Measurements from ENCODE around the gene FRMD3.
"Not testable (repeated sequence)": the region's sequence is repeated elsewhere in the genome, so short reads cannot be mapped to it uniquely, and the experiment has no call there.

The FRMD3 gene

DNA sequence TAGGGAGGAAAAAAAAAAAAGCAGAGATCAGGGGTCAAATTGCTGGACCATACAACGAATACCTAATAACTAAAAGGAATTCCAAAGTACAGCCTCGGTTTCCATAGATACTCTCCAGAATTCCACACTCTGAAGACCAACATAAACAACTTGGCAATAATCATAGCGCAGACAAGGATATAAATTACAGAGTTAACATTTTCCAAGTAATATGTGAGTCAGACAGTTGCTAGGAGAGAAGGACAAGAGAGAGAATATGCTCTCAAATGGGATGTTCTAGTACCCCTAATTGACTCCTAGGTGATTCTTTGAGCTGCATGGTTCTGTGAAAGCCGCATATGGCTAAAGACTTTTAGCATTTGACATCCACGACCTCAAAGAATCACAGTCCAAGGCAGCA lies 165.2 kb downstream of the FRMD3 start:
- Mint-ChIP-seq H3K9me3 (no peaks in the 10 kb centered on the region), H3K4me3 (no peak overlapping the region), H3K36me3 (ENCODE audit: low read depth) (no peaks in the 10 kb centered on the region), H3K27ac (peak overlapping the region; percentile 0 to 74 (median 19)), H3K4me1 (peaks cover 7% of the 10 kb centered on the region), H3K27me3 (ENCODE audit: low read depth) (no peaks in the 10 kb centered on the region)
- TF ChIP-seq, protein P1, sequence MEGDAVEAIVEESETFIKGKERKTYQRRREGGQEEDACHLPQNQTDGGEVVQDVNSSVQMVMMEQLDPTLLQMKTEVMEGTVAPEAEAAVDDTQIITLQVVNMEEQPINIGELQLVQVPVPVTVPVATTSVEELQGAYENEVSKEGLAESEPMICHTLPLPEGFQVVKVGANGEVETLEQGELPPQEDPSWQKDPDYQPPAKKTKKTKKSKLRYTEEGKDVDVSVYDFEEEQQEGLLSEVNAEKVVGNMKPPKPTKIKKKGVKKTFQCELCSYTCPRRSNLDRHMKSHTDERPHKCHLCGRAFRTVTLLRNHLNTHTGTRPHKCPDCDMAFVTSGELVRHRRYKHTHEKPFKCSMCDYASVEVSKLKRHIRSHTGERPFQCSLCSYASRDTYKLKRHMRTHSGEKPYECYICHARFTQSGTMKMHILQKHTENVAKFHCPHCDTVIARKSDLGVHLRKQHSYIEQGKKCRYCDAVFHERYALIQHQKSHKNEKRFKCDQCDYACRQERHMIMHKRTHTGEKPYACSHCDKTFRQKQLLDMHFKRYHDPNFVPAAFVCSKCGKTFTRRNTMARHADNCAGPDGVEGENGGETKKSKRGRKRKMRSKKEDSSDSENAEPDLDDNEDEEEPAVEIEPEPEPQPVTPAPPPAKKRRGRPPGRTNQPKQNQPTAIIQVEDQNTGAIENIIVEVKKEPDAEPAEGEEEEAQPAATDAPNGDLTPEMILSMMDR (IDR thresholded peaks at IDR 0.05; ENCODE audit: unreplicated experiment in 3 of 3) = no peak

DNA sequence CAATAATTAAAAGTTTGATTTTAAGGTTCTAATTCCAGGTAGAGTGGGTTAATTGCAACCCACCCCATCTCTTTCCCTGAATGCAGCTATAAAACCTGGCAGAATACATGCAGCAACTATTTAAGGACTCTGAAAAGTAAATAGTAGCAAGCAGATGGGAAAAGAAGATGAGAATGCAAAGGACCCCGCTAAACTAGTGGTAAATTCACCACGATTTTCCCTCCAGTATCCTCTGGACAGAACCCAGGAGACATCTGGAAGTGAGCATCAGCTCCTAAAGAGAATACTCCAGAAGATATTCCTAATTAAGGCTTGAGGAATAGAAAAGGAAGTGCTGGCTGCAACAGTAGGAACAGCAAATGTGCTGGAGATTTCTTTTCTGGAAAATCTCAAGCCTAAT lies 170.9 kb downstream of the FRMD3 start:
- H3K27me3 Mint-ChIP-seq (ENCODE audit: low read depth) = no peaks in the 10 kb centered on the region
- H3K9me3 Mint-ChIP-seq = no peaks in the 10 kb centered on the region
- TF ChIP-seq, protein P1 (IDR thresholded peaks at IDR 0.05; ENCODE audit: unreplicated experiment in 3 of 3) = no peak
- no peak overlapping the region for H3K4me3 Mint-ChIP-seq
- H3K4me1 Mint-ChIP-seq = no peaks in the 10 kb centered on the region
- H3K36me3 Mint-ChIP-seq (ENCODE audit: low read depth) = no peaks in the 10 kb centered on the region
- no peak overlapping the region for H3K27ac Mint-ChIP-seq

DNA sequence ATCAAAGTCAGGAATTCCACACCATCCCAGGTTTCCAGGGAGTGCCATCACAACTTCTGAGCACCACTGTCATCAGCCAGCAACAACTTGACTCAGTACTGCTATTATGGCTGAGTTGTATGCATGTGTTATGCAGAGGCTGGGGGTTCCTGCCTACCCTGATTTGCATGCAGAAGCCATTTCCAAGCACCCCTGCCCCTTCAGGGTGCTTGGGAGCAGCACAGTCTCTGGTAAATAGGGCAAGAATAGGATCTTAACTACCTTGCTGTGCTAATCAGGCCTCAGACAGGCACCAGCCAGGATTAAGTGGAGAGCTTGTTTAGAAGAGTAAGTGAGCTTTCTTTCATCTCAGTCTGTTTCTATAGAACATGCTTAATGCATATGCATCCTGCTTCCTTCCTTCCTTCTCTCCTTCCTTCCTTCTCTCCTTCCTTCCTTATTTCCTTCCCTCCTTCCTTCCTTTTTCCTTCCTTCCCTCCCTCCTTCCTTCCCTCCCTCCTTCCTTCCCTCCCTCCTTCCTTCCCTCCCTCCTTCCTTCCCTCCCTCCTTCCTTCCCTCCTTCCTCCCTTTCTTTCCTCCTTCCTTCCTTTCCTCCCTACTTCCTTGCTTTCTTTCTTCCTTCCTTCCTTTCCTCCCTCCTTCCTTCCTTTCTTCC lies 175.7 kb downstream of the FRMD3 start:
- no peaks in the 10 kb centered on the region for H3K36me3 Mint-ChIP-seq (ENCODE audit: low read depth)
- H3K27me3 Mint-ChIP-seq (ENCODE audit: low read depth) = no peaks in the 10 kb centered on the region
- no peaks in the 10 kb centered on the region for H3K4me1 Mint-ChIP-seq
- no peak overlapping the region for H3K27ac Mint-ChIP-seq
- TF ChIP-seq, protein P1 (IDR thresholded peaks at IDR 0.05; ENCODE audit: unreplicated experiment in 3 of 3) = no peak
- no peaks in the 10 kb centered on the region for H3K9me3 Mint-ChIP-seq
- H3K4me3 Mint-ChIP-seq = no peak overlapping the region

DNA sequence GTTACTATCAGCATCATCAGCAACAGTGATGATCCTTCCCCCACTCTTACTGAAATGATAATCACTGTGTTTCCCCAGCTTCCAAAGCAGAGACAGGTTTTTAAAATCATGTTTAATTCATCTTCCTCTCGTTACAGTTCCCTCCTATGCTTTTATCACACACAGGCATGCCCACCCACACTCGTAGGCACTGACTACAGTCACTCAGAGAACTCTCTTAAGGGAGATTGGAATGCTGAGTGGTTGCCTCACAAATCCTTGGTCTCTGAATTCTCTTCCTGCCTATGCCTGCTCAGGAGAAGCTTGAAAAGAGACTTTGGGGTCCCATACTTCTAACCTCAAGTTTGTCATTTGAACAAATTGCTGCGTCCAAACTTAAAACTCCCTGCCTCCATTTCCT lies 179.2 kb downstream of the FRMD3 start:
- no peaks in the 10 kb centered on the region for H3K27me3 Mint-ChIP-seq (ENCODE audit: low read depth)
- H3K27ac Mint-ChIP-seq = no peak overlapping the region
- peaks cover 6% of the 10 kb centered on the region for H3K9me3 Mint-ChIP-seq
- H3K36me3 Mint-ChIP-seq (ENCODE audit: low read depth) = no peaks in the 10 kb centered on the region
- TF ChIP-seq, protein P1 (IDR thresholded peaks at IDR 0.05; ENCODE audit: unreplicated experiment in 3 of 3) = no peak
- peaks cover 7% of the 10 kb centered on the region for H3K4me1 Mint-ChIP-seq
- no peak overlapping the region for H3K4me3 Mint-ChIP-seq

DNA sequence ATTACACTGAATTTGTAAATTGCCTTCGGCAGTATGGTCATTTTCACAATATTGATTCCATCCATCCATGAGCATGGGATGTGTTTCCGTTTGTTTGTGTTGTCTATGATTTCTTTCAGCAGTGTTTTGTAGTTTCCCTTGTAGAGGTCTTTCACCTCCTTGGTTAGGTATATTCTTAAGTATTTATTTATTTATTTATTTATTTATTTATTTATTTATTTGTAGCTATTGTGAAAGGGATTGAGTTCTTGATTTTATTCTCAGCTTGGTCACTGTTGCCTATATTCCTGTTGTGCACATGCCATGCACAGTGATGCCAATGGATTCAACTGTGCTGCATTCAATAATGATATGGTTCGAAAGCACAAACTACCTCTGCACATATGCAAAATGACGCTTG lies 179.7 kb downstream of the FRMD3 start:
- H3K4me3 Mint-ChIP-seq; H3K36me3 Mint-ChIP-seq (ENCODE audit: low read depth); H3K27me3 Mint-ChIP-seq (ENCODE audit: low read depth); H3K9me3 Mint-ChIP-seq; H3K27ac Mint-ChIP-seq; H3K4me1 Mint-ChIP-seq: not testable (repeated sequence)

DNA sequence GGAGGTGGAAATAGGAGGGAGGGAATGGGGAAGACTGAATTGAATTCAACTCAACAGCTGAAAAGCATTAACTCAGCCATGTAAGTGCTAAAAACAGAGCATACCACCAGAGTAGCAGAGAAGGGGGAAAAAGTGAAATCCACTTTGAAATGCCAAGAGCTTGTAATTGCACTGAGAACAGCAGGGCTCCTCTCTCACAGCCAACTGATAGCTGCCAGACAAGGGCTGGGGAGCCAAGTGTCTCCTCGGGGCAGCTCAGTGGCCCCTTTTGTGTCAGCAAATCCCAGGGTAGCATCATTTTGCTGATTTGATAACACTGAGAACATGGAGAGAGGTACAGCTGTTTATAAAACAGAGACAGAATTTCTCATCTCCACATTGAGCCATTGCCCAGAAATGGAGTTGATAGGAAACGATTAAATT lies 182.5 kb downstream of the FRMD3 start:
- Mint-ChIP-seq H3K9me3 (peaks cover 6% of the 10 kb centered on the region), H3K36me3 (ENCODE audit: low read depth) (no peaks in the 10 kb centered on the region), H3K27ac (no peak overlapping the region), H3K27me3 (ENCODE audit: low read depth) (no peaks in the 10 kb centered on the region), H3K4me3 (no peak overlapping the region), H3K4me1 (peaks cover 7% of the 10 kb centered on the region)
- TF ChIP-seq, protein P1 (IDR thresholded peaks at IDR 0.05; ENCODE audit: unreplicated experiment in 3 of 3) = no peak
